ENCODE results near the gene PGGT1B.

PGGT1B gene

GRCh38 chr5:115180165-115180709 is 82.4 kb downstream of the PGGT1B start:
- Mint-ChIP-seq H3K9me3 (peaks cover 9% of the 10 kb centered on the region), H3K27ac (no peak overlapping the region), H3K27me3 (peaks cover 80% of the 10 kb centered on the region), H3K4me1 (peaks cover 13% of the 10 kb centered on the region), H3K4me3 (peak overlapping the region; percentile 79), H3K36me3 (ENCODE audit: low read depth) (no peaks in the 10 kb centered on the region)
- peak; percentile 36 for DNase-seq
- peak; percentile 39 for ATAC-seq

- no peak overlapping the region for H3K27ac Mint-ChIP-seq
- no peaks in the 10 kb centered on the region for H3K36me3 Mint-ChIP-seq (ENCODE audit: low read depth)
- peaks cover 6% of the 10 kb centered on the region for H3K9me3 Mint-ChIP-seq
- H3K4me1 Mint-ChIP-seq: peaks cover 10% of the 10 kb centered on the region
- ATAC-seq: peak; percentile 20
- peak overlapping the region; percentile 79 for H3K4me3 Mint-ChIP-seq
- no peak for DNase-seq
- H3K27me3 Mint-ChIP-seq: peaks cover 82% of the 10 kb centered on the region
Measured at GRCh38 chr5:115179394-115180164, 83.1 kb downstream of the PGGT1B start.

GRCh38 chr5:115179030-115179393 is 83.7 kb downstream of the PGGT1B start:
- ATAC-seq: no peak
- peaks cover 9% of the 10 kb centered on the region for H3K4me1 Mint-ChIP-seq
- no peaks in the 10 kb centered on the region for H3K36me3 Mint-ChIP-seq (ENCODE audit: low read depth)
- no peak overlapping the region for H3K27ac Mint-ChIP-seq
- H3K27me3 Mint-ChIP-seq: peaks cover 82% of the 10 kb centered on the region
- DNase-seq: no peak
- peaks cover 3% of the 10 kb centered on the region for H3K9me3 Mint-ChIP-seq
- no peak overlapping the region for H3K4me3 Mint-ChIP-seq

- Mint-ChIP-seq H3K36me3 (ENCODE audit: low read depth) (peaks cover 6% of the 10 kb centered on the region), H3K27ac (no peak overlapping the region), H3K27me3 (peaks cover 65% of the 10 kb centered on the region), H3K9me3 (peaks cover 17% of the 10 kb centered on the region), H3K4me1 (peaks cover 14% of the 10 kb centered on the region), H3K4me3 (peak overlapping the region; percentile 79)
- DNase-seq: no peak
- ATAC-seq: no peak
Measured at GRCh38 chr5:115170929-115171510, 91.7 kb downstream of the PGGT1B start.

- peak; percentile 32 for DNase-seq
- peaks cover 14% of the 10 kb centered on the region for H3K4me1 Mint-ChIP-seq
- H3K27me3 Mint-ChIP-seq: peaks cover 64% of the 10 kb centered on the region
- peaks cover 17% of the 10 kb centered on the region for H3K9me3 Mint-ChIP-seq
- peaks cover 6% of the 10 kb centered on the region for H3K36me3 Mint-ChIP-seq (ENCODE audit: low read depth)
- no peak overlapping the region for H3K27ac Mint-ChIP-seq
- peak overlapping the region; percentile 79 for H3K4me3 Mint-ChIP-seq
- ATAC-seq: peak; percentile 55
Measured at GRCh38 chr5:115170134-115170928, 92.3 kb downstream of the PGGT1B start.

GRCh38 chr5:115169487-115170133 is 93.1 kb downstream of the PGGT1B start, which contains the start of gene TRIM36:
Gene TRIM36 (minus strand): TSS chr5:115169908. CDS start chr5:115169634, 274 bp downstream.
- DNase-seq (peak; percentile 94), ATAC-seq (peak; percentile 97)
- Mint-ChIP-seq H3K4me3 (peak within 1 kb of the TSS; percentile 79), H3K36me3 (ENCODE audit: low read depth) (peaks cover 6% of the 10 kb centered on the region), H3K27ac (no peak within 1 kb of the TSS), H3K4me1 (peaks cover 14% of the 10 kb centered on the region), H3K9me3 (peaks cover 20% of the 10 kb centered on the region), H3K27me3 (peaks cover 63% of the 10 kb centered on the region)

GRCh38 chr5:115168829-115169486 is 93.7 kb downstream of the PGGT1B start:
- DNase-seq: peak; percentile 13
- peaks cover 6% of the 10 kb centered on the region for H3K36me3 Mint-ChIP-seq (ENCODE audit: low read depth)

GRCh38 chr5:115166744-115167393 is 95.8 kb downstream of the PGGT1B start:
- Mint-ChIP-seq H3K27me3 (peaks cover 53% of the 10 kb centered on the region), H3K36me3 (ENCODE audit: low read depth) (peaks cover 6% of the 10 kb centered on the region), H3K4me1 (peaks cover 14% of the 10 kb centered on the region), H3K9me3 (peaks cover 23% of the 10 kb centered on the region), H3K4me3 (no peak overlapping the region), H3K27ac (no peak overlapping the region)
- ATAC-seq: no peak
- DNase-seq: no peak

More at GRCh38 chr5:115168829-115169486, 93.7 kb downstream of the PGGT1B start:
- peaks cover 14% of the 10 kb centered on the region for H3K4me1 Mint-ChIP-seq
- ATAC-seq: no peak
- peaks cover 23% of the 10 kb centered on the region for H3K9me3 Mint-ChIP-seq
- no peak overlapping the region for H3K27ac Mint-ChIP-seq
- peak overlapping the region; percentile 79 for H3K4me3 Mint-ChIP-seq
- peaks cover 63% of the 10 kb centered on the region for H3K27me3 Mint-ChIP-seq

- Mint-ChIP-seq H3K27me3 (peaks cover 51% of the 10 kb centered on the region), H3K9me3 (peaks cover 23% of the 10 kb centered on the region), H3K36me3 (ENCODE audit: low read depth) (peaks cover 6% of the 10 kb centered on the region), H3K4me3 (no peak overlapping the region), H3K4me1 (peaks cover 9% of the 10 kb centered on the region), H3K27ac (no peak overlapping the region)
- DNase-seq (no peak), ATAC-seq (no peak)
Measured at GRCh38 chr5:115165790-115166189, 96.9 kb downstream of the PGGT1B start.

GRCh38 chr5:115160975-115161475 is 101.7 kb downstream of the PGGT1B start:
- H3K27me3 Mint-ChIP-seq: peaks cover 46% of the 10 kb centered on the region
- no peak overlapping the region for H3K4me3 Mint-ChIP-seq
- H3K4me1 Mint-ChIP-seq: no peaks in the 10 kb centered on the region
- DNase-seq: no peak
- H3K36me3 Mint-ChIP-seq (ENCODE audit: low read depth): no peaks in the 10 kb centered on the region
- no peak overlapping the region for H3K27ac Mint-ChIP-seq
- H3K9me3 Mint-ChIP-seq: peaks cover 6% of the 10 kb centered on the region
- ATAC-seq: no peak
